ENCODE results near the gene BEST2.
A peak's percentile ranks its signal among the peaks of the same experiment; 100 is the strongest.

Gene BEST2

DNA sequence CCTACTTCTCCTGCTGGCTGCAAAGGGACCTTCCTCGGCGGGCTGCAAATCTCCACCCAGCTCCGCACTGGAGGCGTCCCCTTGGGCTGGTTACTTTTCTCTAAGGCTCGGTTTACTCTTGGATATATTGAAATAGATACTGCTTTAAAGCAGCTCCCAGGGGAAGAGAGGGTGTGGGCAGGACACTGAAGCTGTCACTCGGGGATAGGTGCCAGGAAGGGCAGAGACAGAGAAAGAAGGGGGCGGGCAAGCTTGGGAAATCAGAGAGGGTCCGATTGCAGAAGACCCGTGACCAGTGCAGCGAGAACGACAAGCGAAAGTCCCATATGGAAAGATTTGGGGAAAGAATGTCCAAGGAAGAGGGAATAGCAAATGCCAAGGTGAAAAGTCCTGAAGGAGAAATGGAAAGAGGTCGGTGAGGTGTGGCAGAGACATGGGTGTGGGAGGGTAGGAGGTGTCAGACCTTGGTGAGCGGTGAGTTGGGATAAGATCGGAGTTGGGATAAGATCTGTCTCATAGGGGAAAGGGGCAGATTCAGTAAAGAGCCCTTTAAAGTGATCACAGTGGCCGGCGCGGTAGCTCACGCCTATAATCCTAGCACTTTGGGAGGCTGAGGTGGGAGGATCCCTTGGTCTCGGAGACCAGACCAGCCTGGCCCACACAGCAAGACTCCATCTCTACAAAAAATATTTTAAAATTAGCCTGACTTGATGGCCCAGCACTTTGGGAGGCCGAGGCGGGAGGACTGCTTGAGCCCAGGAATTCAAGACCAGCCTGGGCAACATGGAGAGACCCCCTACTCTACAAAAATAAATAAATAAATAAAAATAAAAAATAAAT, 50.9 kb downstream of the BEST2 start:
- DNase-seq: no peak

DNA sequence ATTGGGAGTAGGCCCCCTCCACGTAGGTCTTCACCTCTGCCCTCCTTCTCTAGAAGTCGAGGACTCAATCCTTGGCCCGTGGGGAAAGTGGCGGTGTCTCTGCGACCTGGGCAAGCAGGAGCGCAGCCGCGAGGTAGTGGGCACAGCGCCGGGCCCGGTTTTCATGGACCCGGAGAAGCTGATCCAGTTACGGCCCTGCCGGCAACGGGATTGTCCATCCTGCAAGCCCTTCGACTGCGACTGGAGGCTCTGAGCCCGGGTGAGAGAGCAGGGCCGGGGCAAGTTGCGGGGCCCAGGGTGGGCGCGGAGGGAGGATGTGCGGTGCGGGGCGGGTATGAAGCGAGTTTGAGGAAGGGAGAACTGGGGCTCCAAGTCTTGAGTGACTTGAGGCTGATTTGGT, 52.5 kb downstream of the BEST2 start:
- DNase-seq: no peak

DNA sequence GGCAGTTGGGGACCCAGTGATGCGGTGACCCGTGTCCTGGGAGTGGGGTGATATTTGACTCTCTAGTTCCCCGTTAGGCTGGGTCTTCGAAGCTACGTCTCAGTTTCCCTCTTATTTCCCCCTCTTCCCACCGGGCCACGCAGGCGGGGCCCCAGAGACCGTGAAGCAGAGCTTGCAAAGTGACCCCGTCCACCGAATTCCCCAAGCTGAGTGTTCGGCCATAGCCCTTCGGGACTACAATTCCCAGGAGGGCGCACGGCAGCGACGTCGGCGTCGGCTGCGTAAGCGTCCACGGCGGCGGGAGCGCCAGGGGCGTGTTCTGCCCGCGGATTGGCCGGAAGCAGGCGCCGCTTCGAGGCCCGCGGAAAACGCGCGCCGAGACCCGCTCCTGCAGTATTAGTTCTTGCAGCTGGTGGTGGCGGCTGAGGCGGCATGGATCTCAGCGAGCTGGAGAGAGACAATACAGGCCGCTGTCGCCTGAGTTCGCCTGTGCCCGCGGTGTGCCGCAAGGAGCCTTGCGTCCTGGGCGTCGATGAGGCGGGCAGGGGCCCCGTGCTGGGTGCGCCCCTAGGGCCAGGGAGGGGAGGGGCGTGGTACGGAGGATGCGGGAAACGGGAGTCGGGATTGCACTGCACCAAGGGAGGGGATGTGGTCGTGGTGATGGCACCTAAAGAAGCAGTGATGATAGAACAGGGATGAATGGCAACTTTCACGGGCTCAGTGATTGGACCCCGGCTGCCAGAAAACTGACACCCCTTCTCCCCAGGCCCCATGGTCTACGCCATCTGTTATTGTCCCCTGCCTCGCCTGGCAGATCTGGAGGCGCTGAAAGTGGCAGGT, 54.9 kb downstream of the BEST2 start, which contains the start of gene RNASEH2A:
TSS of gene RNASEH2A (plus strand) at position 343 of the 840 bp plus-strand sequence. CDS start at position 433, 90 bp downstream.
- DNase-seq: peak; percentile 82 to 91

Measured in inflammatory macrophage treated with lipopolysaccharide for 1 hour (primary cell).